ENCODE results near the gene OSBPL5.
"Not testable (repeated sequence)": the region's sequence is repeated elsewhere in the genome, so short reads cannot be mapped to it uniquely, and the experiment has no call there.

The OSBPL5 gene

GRCh38 chr11:3181725-3182461 lies 16.8 kb upstream of the OSBPL5 start:
- DNase-seq (ENCODE audit: low spot score): no peak

DNA sequence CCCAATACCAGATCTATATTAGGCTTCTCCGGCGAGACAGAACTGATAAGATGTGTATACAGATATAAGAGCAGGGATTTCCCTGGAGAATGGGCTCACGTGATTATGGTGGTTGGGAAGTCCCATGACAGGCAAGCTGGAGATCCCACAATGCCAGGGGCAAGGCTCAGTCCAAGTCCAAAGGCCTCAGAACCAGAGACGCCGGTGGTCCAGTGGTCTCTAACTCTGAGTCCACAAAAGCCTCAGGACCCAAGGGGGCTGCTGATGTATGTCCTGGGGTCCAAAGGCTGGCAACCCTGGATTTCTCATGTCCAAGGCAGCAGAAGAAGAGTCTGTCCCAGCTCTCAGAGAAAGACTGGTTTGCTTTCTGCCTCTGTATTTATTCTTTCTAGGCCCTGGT lies 15.8 kb upstream of the OSBPL5 start:
- DNase-seq (ENCODE audit: low spot score): no peak

DNA sequence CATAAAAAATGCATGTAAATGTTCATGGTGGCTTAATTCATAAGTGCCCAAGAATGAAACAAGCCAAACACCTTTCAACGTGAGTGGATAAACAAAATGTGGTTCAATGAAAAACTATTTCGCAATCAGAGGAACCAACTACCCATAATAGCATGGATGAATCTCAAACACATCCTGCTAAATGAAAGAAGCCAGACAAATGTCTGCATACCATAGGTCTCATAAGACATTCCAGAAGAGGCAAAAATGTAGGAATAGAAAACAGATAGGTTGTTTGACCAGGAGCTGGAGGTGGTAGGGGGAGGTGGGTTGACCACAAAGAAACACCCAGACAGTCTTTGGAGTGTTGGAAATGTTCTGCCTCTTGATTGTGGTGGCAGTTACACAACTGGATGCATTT lies 13.2 kb upstream of the OSBPL5 start:
- DNase-seq (ENCODE audit: low spot score): no peak

DNA sequence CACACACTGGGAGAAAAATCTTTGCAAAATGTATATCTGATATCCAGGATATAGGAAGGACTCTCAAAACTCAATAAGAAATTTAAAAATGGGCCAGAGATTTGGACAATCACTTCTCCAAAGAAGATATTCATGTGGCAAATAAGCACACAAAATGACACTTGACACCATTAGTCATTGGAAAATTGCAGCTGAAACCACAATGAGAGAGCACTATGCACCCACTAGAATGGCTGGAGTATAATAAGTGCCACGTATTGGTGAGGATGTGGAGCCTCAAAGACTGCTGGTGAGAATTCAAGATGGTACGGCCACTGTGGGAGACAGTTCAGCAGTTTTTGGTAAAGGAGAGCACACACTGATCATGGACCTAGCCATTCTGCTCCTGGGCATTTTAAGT lies 12.8 kb upstream of the OSBPL5 start:
- no peak for DNase-seq (ENCODE audit: low spot score)

DNA sequence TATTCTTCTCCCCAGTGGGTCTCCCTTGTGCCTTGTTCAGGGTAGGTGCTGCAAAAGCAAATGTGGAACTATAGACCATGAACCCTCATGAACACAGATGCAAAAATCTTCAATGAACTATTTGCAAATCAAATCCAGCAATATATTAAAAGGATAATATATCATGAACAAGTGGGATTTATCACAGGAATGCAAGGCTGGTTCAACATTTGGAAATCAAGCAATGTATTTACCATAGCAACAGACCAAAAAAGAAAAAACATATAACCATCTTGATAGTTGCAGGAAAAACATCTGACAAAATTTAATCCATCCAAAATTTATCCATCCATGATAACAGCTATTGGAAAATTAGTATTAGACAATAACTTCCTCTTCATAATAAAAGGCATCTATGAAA lies 11.4 kb upstream of the OSBPL5 start:
- DNase-seq (ENCODE audit: low spot score): no peak

DNA sequence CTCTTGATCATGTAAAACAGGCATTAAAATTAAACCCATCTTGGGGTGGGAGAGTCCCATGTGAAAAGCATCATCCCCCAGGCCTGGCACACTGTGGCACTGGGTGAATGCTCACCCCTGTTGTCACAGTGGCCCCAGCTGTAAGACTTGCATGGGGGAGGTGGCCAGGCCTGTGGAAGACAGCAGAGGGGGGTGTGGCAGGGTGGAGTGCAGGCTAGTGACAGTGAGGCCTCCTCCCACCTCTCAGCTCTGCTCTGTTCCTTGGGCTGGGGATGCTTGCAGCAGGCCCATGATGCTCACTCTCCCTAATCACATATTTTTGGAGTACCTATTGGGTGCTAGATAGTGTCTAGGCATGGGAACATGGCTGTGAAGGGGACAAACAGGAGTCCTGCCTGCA lies 10.1 kb upstream of the OSBPL5 start:
- DNase-seq (ENCODE audit: low spot score): no peak

GRCh38 chr11:3174387-3174786 lies 9.3 kb upstream of the OSBPL5 start:
- no peak for DNase-seq (ENCODE audit: low spot score)

GRCh38 chr11:3173795-3174194 lies 8.7 kb upstream of the OSBPL5 start:
- DNase-seq (ENCODE audit: low spot score): no peak

DNA sequence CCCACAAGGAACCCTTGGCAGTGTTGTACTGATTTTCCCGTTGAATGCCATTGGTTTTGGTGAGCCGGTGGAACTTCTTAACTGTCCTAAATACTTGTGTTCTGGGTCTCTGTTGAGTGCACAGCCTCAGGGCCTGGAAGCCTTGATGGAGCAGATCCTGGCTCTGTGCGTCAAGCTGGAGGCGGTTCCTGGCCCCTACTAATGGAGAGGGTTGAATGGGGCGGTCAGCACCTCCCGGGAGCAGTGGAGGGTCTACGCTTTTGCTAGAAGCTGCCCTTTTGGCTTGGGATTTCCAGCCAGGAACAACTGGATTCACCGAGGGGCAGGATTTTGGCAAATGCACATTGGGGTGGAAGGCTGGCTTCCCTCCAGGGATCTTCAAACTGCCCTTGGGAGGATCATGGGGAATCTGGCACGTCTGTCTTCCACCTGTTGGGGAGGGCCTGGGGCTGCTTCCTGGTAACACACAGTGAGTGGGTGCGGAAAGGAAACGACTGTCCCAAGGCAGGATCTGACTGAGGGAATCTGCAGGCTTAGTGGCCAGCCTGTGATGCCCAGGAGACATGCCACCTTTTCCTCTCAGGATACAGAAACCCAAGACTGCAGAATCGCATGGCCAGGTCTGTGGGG lies 6.9 kb upstream of the OSBPL5 start:
- DNase-seq (ENCODE audit: low spot score): no peak

DNA sequence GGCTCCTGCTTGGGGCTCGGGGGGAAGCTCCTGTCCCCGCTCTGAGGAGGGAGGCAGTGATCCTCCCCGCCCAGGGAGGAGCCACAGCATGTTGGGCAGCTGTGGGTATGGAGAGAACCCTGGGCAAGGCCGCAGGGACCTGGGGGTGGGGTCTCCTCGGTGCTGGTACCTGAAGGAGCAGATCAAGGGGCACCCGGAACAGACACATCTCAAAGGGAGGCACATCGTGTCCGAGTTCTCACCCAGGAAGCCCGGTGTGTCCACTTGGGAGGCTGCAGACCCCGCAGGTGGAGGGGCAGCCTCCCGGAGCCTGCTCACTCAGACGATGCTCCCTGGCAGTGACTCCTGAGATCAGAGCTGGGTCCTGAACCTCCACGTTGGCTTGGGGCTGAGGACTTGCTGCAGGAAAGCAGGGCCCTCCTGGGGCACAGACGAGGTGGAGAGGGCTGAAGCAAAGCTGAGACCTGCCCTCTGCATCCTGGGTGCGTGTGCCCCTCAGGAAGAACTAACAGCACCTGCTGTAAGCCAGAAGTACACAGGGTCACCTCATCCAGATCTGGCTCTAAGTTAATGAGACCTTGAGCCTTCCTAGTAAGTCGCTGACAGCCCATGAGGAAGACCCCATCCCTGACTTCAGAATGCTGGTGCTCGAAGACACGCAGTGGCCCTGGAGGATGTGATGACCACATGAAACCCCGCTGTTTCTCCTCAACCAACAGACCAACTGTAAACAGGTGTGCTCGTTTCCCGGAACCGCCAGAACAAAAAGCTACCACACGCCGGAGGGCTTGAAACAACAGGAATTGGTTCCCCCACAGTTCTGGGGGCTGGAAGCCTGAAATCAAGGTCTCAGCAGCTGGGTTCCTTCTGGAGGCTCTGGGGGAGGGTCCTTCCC lies 5.9 kb upstream of the OSBPL5 start:
- DNase-seq (ENCODE audit: low spot score): no peak

- DNase-seq (ENCODE audit: low spot score): no peak
These were observed 5.1 kb upstream of the OSBPL5 start for GRCh38 chr11:3170044-3170755.

DNA sequence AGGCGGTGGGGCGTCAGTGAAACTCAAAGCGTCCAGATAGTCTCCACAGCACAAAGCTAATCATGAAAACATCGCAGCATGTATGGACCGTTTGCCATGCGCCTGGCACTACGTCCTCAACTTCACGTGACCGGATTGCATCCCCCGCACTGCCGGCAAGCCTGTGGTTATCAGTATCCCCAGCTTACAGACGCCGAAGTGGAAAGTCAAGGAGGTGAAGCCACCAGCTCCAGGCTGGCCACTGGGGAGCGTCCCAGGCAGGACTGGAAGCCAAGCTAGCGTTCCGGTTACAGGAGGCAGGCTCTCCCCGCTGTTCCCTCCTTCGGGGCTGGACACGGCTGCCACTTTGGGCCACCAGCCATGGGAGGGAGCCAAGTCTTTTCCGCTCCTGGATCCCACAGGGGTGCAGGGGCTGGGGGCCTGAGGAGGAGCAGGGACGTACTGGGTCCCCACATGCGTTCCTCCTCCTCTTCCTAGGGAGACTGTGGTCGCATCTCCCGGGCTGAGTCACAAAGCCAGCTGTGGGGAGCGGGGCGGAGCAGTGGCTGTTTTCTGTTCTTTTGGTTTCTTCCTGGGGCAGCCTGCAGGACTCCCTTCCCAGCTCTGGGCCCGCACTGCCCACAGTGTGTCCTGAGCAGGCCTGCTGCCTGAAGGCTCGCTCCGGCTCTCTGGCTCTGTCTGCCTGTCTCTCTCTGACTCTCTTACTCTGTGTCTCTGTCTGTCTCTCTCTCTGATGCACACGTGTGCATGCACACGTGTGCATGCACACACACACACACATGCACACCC lies 4.3 kb upstream of the OSBPL5 start:
- no peak for DNase-seq (ENCODE audit: low spot score)

- DNase-seq (ENCODE audit: low spot score): not testable (repeated sequence)
These were observed 3.7 kb upstream of the OSBPL5 start for GRCh38 chr11:3168742-3169254.

- DNase-seq (ENCODE audit: low spot score): no peak
These were observed 2.3 kb upstream of the OSBPL5 start for GRCh38 chr11:3167143-3168119.

DNA sequence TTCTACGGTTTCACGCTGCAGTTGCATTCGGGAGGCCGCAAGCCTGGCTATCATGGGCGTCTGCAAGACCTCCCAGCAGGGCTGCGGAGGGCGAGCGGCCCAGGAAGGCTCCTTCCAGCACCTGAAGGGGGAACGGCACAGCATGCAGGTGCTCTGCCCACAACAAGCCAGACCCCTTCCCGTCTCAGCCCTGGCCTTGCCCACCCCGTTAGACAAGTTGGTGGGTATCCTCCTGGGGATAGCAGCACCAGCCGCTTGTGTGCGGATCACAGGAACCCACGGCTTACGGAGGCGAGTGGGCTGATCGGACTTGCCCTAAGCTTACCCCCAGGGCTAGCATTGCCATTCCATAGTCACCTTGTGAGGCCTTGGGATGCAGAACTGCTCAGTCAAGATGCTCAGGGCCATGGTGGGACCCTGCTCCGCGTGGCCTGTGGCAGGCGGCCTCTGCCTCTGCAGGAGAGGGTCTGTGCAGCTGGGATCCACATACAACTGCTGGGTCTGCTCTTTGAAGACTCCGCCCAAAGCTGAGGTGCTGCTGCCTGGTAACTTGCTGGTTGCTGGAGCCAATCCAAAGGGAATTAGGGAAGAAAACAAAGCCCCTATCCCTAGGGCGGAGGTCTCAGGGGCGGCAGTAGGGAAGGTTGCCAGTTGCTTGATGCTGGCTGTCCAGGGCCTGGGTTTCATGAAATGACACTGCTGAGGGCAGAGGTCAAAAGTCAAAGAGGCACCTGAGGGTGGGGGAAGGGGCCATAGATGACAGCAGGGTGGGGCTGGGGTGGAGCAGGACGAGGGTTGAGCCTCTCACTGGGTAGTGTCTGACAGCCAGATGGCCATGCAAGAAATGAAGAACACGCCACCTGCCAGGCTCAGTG lies 1.4 kb upstream of the OSBPL5 start:
- DNase-seq (ENCODE audit: low spot score): no peak

DNA sequence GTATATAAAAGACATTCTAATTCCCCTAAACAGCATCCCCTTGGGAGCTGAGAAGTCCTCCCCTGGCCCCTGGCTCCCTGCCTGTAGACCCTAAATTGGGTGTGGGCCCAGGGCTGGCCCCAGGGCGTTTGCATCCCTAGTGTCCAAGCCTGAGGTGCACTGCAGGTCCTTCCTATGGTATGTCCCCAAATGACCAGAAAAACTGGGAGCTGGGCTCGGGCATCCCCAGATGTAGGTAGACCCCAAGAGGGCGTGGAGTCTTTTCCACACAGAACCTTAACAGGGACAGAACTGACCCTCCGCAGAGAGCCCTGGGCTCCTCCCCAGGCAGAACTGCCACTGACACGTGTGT lies 782 bp upstream of the OSBPL5 start:
- no peak for DNase-seq (ENCODE audit: low spot score)

GRCh38 chr11:3164552-3165151 lies 458 bp downstream of the OSBPL5 start:
- DNase-seq (ENCODE audit: low spot score): no peak

- DNase-seq (ENCODE audit: low spot score): no peak
These were observed 965 bp downstream of the OSBPL5 start for GRCh38 chr11:3164138-3164551.
